Measurements from ENCODE around the gene CNNM3.

The CNNM3 gene

GRCh38 chr2:96839293-96839874 lies 23.3 kb downstream of the CNNM3 start:
- H3K36me3 Mint-ChIP-seq: peaks cover 19% of the 10 kb centered on the region
- ATAC-seq: peak; percentile 99
- no peaks in the 10 kb centered on the region for H3K27me3 Mint-ChIP-seq
- H3K27ac Mint-ChIP-seq: peak overlapping the region; percentile 61
- no peaks in the 10 kb centered on the region for H3K9me3 Mint-ChIP-seq
- H3K4me1 Mint-ChIP-seq: peaks cover 31% of the 10 kb centered on the region
- H3K4me3 Mint-ChIP-seq: peak overlapping the region; percentile 49

- peak overlapping the region; percentile 49 for H3K4me3 Mint-ChIP-seq
- peak overlapping the region; percentile 61 for H3K27ac Mint-ChIP-seq
- no peak for ATAC-seq
Observed at GRCh38 chr2:96839875-96840850, 24.1 kb downstream of the CNNM3 start.

GRCh38 chr2:96841701-96842495 lies 25.8 kb downstream of the CNNM3 start:
- peaks cover 10% of the 10 kb centered on the region for H3K36me3 Mint-ChIP-seq
- peaks cover 31% of the 10 kb centered on the region for H3K4me1 Mint-ChIP-seq
- no peaks in the 10 kb centered on the region for H3K9me3 Mint-ChIP-seq
- H3K27ac Mint-ChIP-seq: no peak overlapping the region
- H3K27me3 Mint-ChIP-seq: no peaks in the 10 kb centered on the region
- H3K4me3 Mint-ChIP-seq: no peak overlapping the region
- no peak for ATAC-seq

More at GRCh38 chr2:96839875-96840850, 24.1 kb downstream of the CNNM3 start:
- Mint-ChIP-seq H3K4me1 (peaks cover 31% of the 10 kb centered on the region), H3K36me3 (peaks cover 15% of the 10 kb centered on the region), H3K9me3 (no peaks in the 10 kb centered on the region), H3K27me3 (no peaks in the 10 kb centered on the region)

GRCh38 chr2:96842600-96842999 lies 26.5 kb downstream of the CNNM3 start:
- H3K4me3 Mint-ChIP-seq: no peak overlapping the region
- no peaks in the 10 kb centered on the region for H3K9me3 Mint-ChIP-seq
- H3K27me3 Mint-ChIP-seq: no peaks in the 10 kb centered on the region
- peaks cover 31% of the 10 kb centered on the region for H3K4me1 Mint-ChIP-seq
- peaks cover 17% of the 10 kb centered on the region for H3K36me3 Mint-ChIP-seq
- no peak for ATAC-seq
- H3K27ac Mint-ChIP-seq: no peak overlapping the region

GRCh38 chr2:96843538-96844268 lies 27.6 kb downstream of the CNNM3 start, which contains the start of gene ANKRD23:
Gene ANKRD23 (minus strand): TSS chr2:96844021. CDS start chr2:96843992, 29 bp downstream.
- H3K36me3 Mint-ChIP-seq: peaks cover 24% of the 10 kb centered on the region
- no peak within 1 kb of the TSS for H3K27ac Mint-ChIP-seq
- H3K27me3 Mint-ChIP-seq: no peaks in the 10 kb centered on the region
- H3K9me3 Mint-ChIP-seq: no peaks in the 10 kb centered on the region
- peaks cover 31% of the 10 kb centered on the region for H3K4me1 Mint-ChIP-seq
- no peak within 1 kb of the TSS for H3K4me3 Mint-ChIP-seq
- ATAC-seq: no peak

- no peak for ATAC-seq
- Mint-ChIP-seq H3K9me3 (no peaks in the 10 kb centered on the region), H3K27me3 (no peaks in the 10 kb centered on the region), H3K36me3 (peaks cover 24% of the 10 kb centered on the region), H3K4me3 (no peak overlapping the region), H3K27ac (no peak overlapping the region), H3K4me1 (peaks cover 25% of the 10 kb centered on the region)
Observed at GRCh38 chr2:96844405-96844808, 28.3 kb downstream of the CNNM3 start.

- ATAC-seq: no peak
- H3K27me3 Mint-ChIP-seq: no peaks in the 10 kb centered on the region
- no peak overlapping the region for H3K4me3 Mint-ChIP-seq
- H3K9me3 Mint-ChIP-seq: no peaks in the 10 kb centered on the region
- H3K27ac Mint-ChIP-seq: no peak overlapping the region
- peaks cover 34% of the 10 kb centered on the region for H3K36me3 Mint-ChIP-seq
- H3K4me1 Mint-ChIP-seq: peaks cover 17% of the 10 kb centered on the region
Observed at GRCh38 chr2:96846825-96847224, 30.8 kb downstream of the CNNM3 start.

- no peaks in the 10 kb centered on the region for H3K9me3 Mint-ChIP-seq
- H3K4me1 Mint-ChIP-seq: peaks cover 11% of the 10 kb centered on the region
- H3K36me3 Mint-ChIP-seq: peaks cover 35% of the 10 kb centered on the region
- H3K27me3 Mint-ChIP-seq: no peaks in the 10 kb centered on the region
- no peak for ATAC-seq
- H3K4me3 Mint-ChIP-seq: no peak overlapping the region
- no peak overlapping the region for H3K27ac Mint-ChIP-seq
Observed at GRCh38 chr2:96847586-96847985, 31.5 kb downstream of the CNNM3 start.

- H3K36me3 Mint-ChIP-seq: peaks cover 42% of the 10 kb centered on the region
- H3K9me3 Mint-ChIP-seq: no peaks in the 10 kb centered on the region
- H3K4me3 Mint-ChIP-seq: no peak overlapping the region
- H3K27me3 Mint-ChIP-seq: no peaks in the 10 kb centered on the region
- ATAC-seq: no peak
- H3K4me1 Mint-ChIP-seq: peaks cover 7% of the 10 kb centered on the region
- no peak overlapping the region for H3K27ac Mint-ChIP-seq
Observed at GRCh38 chr2:96848264-96848663, 32.2 kb downstream of the CNNM3 start.

- peaks cover 37% of the 10 kb centered on the region for H3K36me3 Mint-ChIP-seq
Observed at GRCh38 chr2:96852667-96853066, 36.6 kb downstream of the CNNM3 start.

GRCh38 chr2:96853321-96853720 lies 37.3 kb downstream of the CNNM3 start:
- H3K27me3 Mint-ChIP-seq: no peaks in the 10 kb centered on the region
- H3K4me3 Mint-ChIP-seq: no peak overlapping the region
- H3K27ac Mint-ChIP-seq: no peak overlapping the region

More at GRCh38 chr2:96852667-96853066, 36.6 kb downstream of the CNNM3 start:
- ATAC-seq: no peak
- H3K4me3 Mint-ChIP-seq: no peak overlapping the region
- H3K9me3 Mint-ChIP-seq: no peaks in the 10 kb centered on the region
- no peaks in the 10 kb centered on the region for H3K27me3 Mint-ChIP-seq
- H3K27ac Mint-ChIP-seq: no peak overlapping the region
- H3K4me1 Mint-ChIP-seq: peaks cover 23% of the 10 kb centered on the region

GRCh38 chr2:96856776-96857666 lies 41.0 kb downstream of the CNNM3 start:
- Mint-ChIP-seq H3K36me3 (peaks cover 37% of the 10 kb centered on the region), H3K4me3 (peak overlapping the region; percentile 90), H3K27me3 (no peaks in the 10 kb centered on the region), H3K27ac (peak overlapping the region; percentile 88), H3K4me1 (peaks cover 32% of the 10 kb centered on the region), H3K9me3 (no peaks in the 10 kb centered on the region)
- ATAC-seq: no peak

More at GRCh38 chr2:96853321-96853720, 37.3 kb downstream of the CNNM3 start:
- peaks cover 23% of the 10 kb centered on the region for H3K4me1 Mint-ChIP-seq
- H3K9me3 Mint-ChIP-seq: no peaks in the 10 kb centered on the region
- no peak for ATAC-seq
- H3K36me3 Mint-ChIP-seq: peaks cover 31% of the 10 kb centered on the region

GRCh38 chr2:96857667-96858372 lies 41.8 kb downstream of the CNNM3 start, which contains the start of gene ANKRD39:
Gene ANKRD39 (minus strand): TSS chr2:96858016. CDS start chr2:96857987, 29 bp downstream.
- ATAC-seq: peak; percentile 97
- H3K27me3 Mint-ChIP-seq: no peaks in the 10 kb centered on the region
- H3K9me3 Mint-ChIP-seq: no peaks in the 10 kb centered on the region
- peaks cover 32% of the 10 kb centered on the region for H3K4me1 Mint-ChIP-seq
- peak within 1 kb of the TSS; percentile 88 for H3K27ac Mint-ChIP-seq
- peak within 1 kb of the TSS; percentile 90 for H3K4me3 Mint-ChIP-seq
- H3K36me3 Mint-ChIP-seq: peaks cover 34% of the 10 kb centered on the region

Data from stimulated activated memory B cell treated with anti-CD40 and anti-IgM and Interleukin-4, amounts not matched to agents 10 μg/mL and 1 μg/mL and 100 μg/mL, for 72 hours (primary cell).